ENCODE measurements around the gene STRIP2. TPM values are rescaled to one million over a fixed set of nuclear protein-coding genes. Genes with fewer than 3 reads are reported as not detected.

STRIP2 gene
- total and polyA plus RNA-seq, 9 of the 15 experiments (the other 6 are each of a cell fraction or from before 2014, with no cell fraction given) = 10.1 to 81.8 (median 42.3) TPM

DNA sequence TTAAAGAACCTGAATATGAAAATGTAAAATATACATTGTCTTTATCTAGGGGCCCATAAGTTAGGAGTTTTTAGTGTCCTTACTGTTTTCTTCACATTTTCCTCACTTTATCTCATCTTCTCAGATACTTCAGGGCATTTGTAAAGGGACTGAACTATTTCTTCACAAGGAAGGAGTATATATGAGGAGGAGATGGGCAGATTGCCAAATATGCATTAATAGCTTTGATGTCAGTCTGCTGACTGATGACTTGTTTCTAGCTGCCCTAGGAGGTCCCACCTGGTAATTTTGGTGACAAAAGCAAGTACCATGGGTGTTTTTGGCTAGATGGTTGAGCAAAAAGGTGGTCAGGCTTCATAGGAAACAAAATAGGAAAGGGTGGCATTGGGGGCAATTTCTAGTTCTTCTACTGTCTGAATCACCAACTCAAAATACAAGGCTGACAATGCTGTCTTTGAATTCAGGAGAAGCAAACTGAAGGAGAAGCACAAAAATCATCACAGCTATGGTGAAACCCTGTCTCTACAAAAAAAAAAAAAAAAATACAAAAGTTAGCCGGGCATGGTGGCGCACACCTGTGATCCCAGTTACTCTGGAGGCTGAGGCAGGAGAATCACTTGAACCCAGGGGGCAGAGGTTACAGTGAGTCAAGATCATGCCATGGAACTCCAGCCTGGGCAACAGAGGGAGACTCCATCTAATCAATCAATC is 10.4 kb upstream of the STRIP2 start (continued):
- TF ChIP-seq EP300 (IDR thresholded peaks at IDR 0.05; ENCODE audit: low read length) = peak; percentile 74
- no peak for TF ChIP-seq KLF6 (CRISPR knock-in tag; IDR thresholded peaks at IDR 0.05; ENCODE audit: borderline replicate concordance)
- TF ChIP-seq ZBTB11 (CRISPR knock-in tag; IDR thresholded peaks at IDR 0.05) = no peak
- no peak for TF ChIP-seq ZNF79 (CRISPR knock-in tag; IDR thresholded peaks at IDR 0.05; ENCODE audit: low read depth)
- TF ChIP-seq ZKSCAN3 (CRISPR knock-in tag; IDR thresholded peaks at IDR 0.05) = no peak
- peak; percentile 91 for TF ChIP-seq ARID1B (IDR thresholded peaks at IDR 0.05)
- no peak for TF ChIP-seq CBX1 (IDR thresholded peaks at IDR 0.05; ENCODE audit: low read depth)
- TF ChIP-seq ZNF121 (CRISPR knock-in tag; conservative IDR thresholded peaks at IDR 0.05) = no peak
- no peak for TF ChIP-seq NUFIP1 (IDR thresholded peaks at IDR 0.05; ENCODE audit: partially characterized antibody)
- no peak for TF ChIP-seq EZH2 (IDR thresholded peaks at IDR 0.05; ENCODE audit: borderline replicate concordance, low read depth, low read length)
- no peak for TF ChIP-seq SAP30 (IDR thresholded peaks at IDR 0.05; ENCODE audit: borderline replicate concordance, insufficient read depth, low read depth, low read length, poor library complexity, severe bottlenecking)
- TF ChIP-seq FOSL1 (tag; conservative IDR thresholded peaks at IDR 0.05) = peak; percentile 74
- TF ChIP-seq DDX20 (tag; IDR thresholded peaks at IDR 0.05; ENCODE audit: low read depth) = no peak
- TF ChIP-seq TCF7 (IDR thresholded peaks at IDR 0.05; ENCODE audit: borderline replicate concordance) = peak; percentile 98
- TF ChIP-seq MCM3 (IDR thresholded peaks at IDR 0.05) = no peak
- no peak for TF ChIP-seq ZNF224 (CRISPR knock-in tag; IDR thresholded peaks at IDR 0.05)
- peak; percentile 28; the same call in 1 of the 2 replicates for TF ChIP-seq C11orf30 (IDR thresholded peaks at IDR 0.05; ENCODE audit: low read depth)
- TF ChIP-seq ZNF766 (CRISPR knock-in tag; conservative IDR thresholded peaks at IDR 0.05) = no peak
- no peak for TF ChIP-seq TAF15 (IDR thresholded peaks at IDR 0.05; ENCODE audit: low read depth, low read length)
- TF ChIP-seq ZNF589 (CRISPR knock-in tag; IDR thresholded peaks at IDR 0.05; ENCODE audit: low read depth) = no peak
- no peak for TF ChIP-seq RFX1 (IDR thresholded peaks at IDR 0.05)
- TF ChIP-seq HMBOX1 (IDR thresholded peaks at IDR 0.05) = peak; percentile 72
- peak; percentile 24 to 65; a peak in 2 of 4 replicates for TF ChIP-seq TRIM24 (IDR thresholded peaks at IDR 0.05)
- TF ChIP-seq SOX6 (IDR thresholded peaks at IDR 0.05) = peak; percentile 82; the same call in 1 of the 2 replicates
- no peak for TF ChIP-seq XRCC5 (IDR thresholded peaks at IDR 0.05; ENCODE audit: low read depth, low read length)
- TF ChIP-seq MTA1 (IDR thresholded peaks at IDR 0.05; ENCODE audit: borderline replicate concordance) = no peak
- no peak for TF ChIP-seq ZC3H4 (CRISPR knock-in tag; IDR thresholded peaks at IDR 0.05; ENCODE audit: borderline replicate concordance)

All from K562 (cell line).